Tibial artery (tissue), 4 donors: ENCODE measurements around the gene PDIA6.

Experiments
- DNase-seq, 2 donors: peaks; one replicate each; pipeline ENCODE4 v3.0.0-alpha.2; 2019
- H3K27ac ChIP-seq, 2 donors: fragments of 200-600 bp; sonication (generic) in 1 of 2; 1 replicate in 1 of 2; 2 replicates in 1 of 2; pipeline ENCODE4 v1.5.1; 2018 to 2019; ENCODE audit warnings: mild to moderate bottlenecking in 1 of 2
- H3K27me3 ChIP-seq, 2 donors: fragments of 200-600 bp; sonication (generic) in 1 of 2; one replicate each; pipeline versions ENCODE4 v1.5.1 to v1.6.0; 2016 to 2019
- H3K36me3 ChIP-seq, 3 donors: fragments of 200-600 bp; sonication (generic) in 2 of 3; one replicate each; pipeline ENCODE4 v1.5.1; 2016 to 2019; ENCODE audit warnings: mild to moderate bottlenecking in 2 of 3
- H3K4me1 ChIP-seq, 4 donors: fragments of 200-600 bp; sonication (generic) in 2 of 4; 1 replicate in 3 of 4; 2 replicates in 1 of 4; pipeline ENCODE4 v1.5.1; 2016 to 2019
- H3K4me3 ChIP-seq, 2 donors: fragments of 200-600 bp; sonication (generic) in 1 of 2; 1 replicate in 1 of 2; 2 replicates in 1 of 2; pipeline ENCODE4 v1.5.1; 2018 to 2019; ENCODE audit warnings: mild to moderate bottlenecking in 2 of 2
- H3K9me3 ChIP-seq, 3 donors: fragments of 200-600 bp; sonication (generic) in 1 of 3; one replicate each; pipeline ENCODE4 v1.5.1; 2016 to 2019
- CTCF ChIP-seq, 2 experiments: fragments of 200-600 bp in 1 of 2; fragments of 450-650 bp in 1 of 2; IDR thresholded peaks; one replicate each; pipeline ENCODE4 v1.5.1; 2017 to 2019; ENCODE audit warnings: antibody characterized with exemption in 2 of 2, mild to moderate bottlenecking in 1 of 2, moderate library complexity in 1 of 2
- intact Hi-C: fragments of 100-400 bp; cut with DNase I; formaldehyde crosslinking; loops from one replicate; pipeline ENCODE4 v1.15.0; 2023; ENCODE audit warnings: low total_unique reads

Gene PDIA6

GRCh38 chr2:10828346-10828745, 15.8 kb upstream of the PDIA6 start:
- Histone ChIP-seq H3K9me3 (no peaks in the 10 kb centered on the region), H3K27me3 (peaks cover 0 to 54% of the 10 kb centered on the region in 2 donors), H3K36me3 (no peaks in the 10 kb centered on the region), H3K4me1 (peaks cover 0 to 7% (median 2%) of the 10 kb centered on the region in 4 donors), H3K27ac (no peak overlapping the region), H3K4me3 (no peak overlapping the region)
- no peak for TF ChIP-seq CTCF (IDR thresholded peaks at IDR 0.05)
- DNase-seq: no peak
- intact Hi-C loops: no loop called here

- intact Hi-C loops: no loop called here
- Histone ChIP-seq H3K4me3 (no peak overlapping the region), H3K36me3 (no peaks in the 10 kb centered on the region), H3K4me1 (no peaks in the 10 kb centered on the region), H3K9me3 (no peaks in the 10 kb centered on the region), H3K27ac (no peak overlapping the region), H3K27me3 (peaks cover 0 to 45% of the 10 kb centered on the region in 2 donors)
- no peak for DNase-seq
- TF ChIP-seq CTCF (IDR thresholded peaks at IDR 0.05): no peak
Measured at GRCh38 chr2:10826625-10827024, 14.0 kb upstream of the PDIA6 start.

GRCh38 chr2:10826026-10826425, 13.4 kb upstream of the PDIA6 start:
- no peak for DNase-seq
- Histone ChIP-seq H3K27me3 (peaks cover 0 to 42% of the 10 kb centered on the region in 2 donors), H3K36me3 (no peaks in the 10 kb centered on the region), H3K9me3 (no peaks in the 10 kb centered on the region), H3K27ac (no peak overlapping the region), H3K4me3 (no peak overlapping the region), H3K4me1 (no peaks in the 10 kb centered on the region)
- intact Hi-C loops: no loop called here
- TF ChIP-seq CTCF (IDR thresholded peaks at IDR 0.05): no peak

GRCh38 chr2:10824191-10824590, 11.6 kb upstream of the PDIA6 start:
- Histone ChIP-seq H3K27me3 (peaks cover 0 to 40% of the 10 kb centered on the region in 2 donors), H3K9me3 (no peaks in the 10 kb centered on the region), H3K27ac (no peak overlapping the region), H3K4me1 (no peaks in the 10 kb centered on the region), H3K4me3 (no peak overlapping the region), H3K36me3 (no peaks in the 10 kb centered on the region)
- DNase-seq: no peak
- no peak for TF ChIP-seq CTCF (IDR thresholded peaks at IDR 0.05)
- intact Hi-C loops: no loop called here

- Histone ChIP-seq H3K4me1 (no peaks in the 10 kb centered on the region), H3K9me3 (no peaks in the 10 kb centered on the region), H3K27me3 (peaks cover 0 to 26% of the 10 kb centered on the region in 2 donors), H3K27ac (no peak overlapping the region), H3K36me3 (no peaks in the 10 kb centered on the region), H3K4me3 (no peak overlapping the region)
- no peak for TF ChIP-seq CTCF (IDR thresholded peaks at IDR 0.05)
- DNase-seq: no peak
- intact Hi-C loops: no loop called here
Measured at GRCh38 chr2:10820978-10821695, 8.6 kb upstream of the PDIA6 start.
